SK-MEL-5 (cell line): ENCODE measurements around the gene TMX3. TPM values are rescaled to one million over a fixed set of nuclear protein-coding genes. Genes with fewer than 3 reads are reported as not detected.

ENCODE experiments used
- DNase-seq: peaks from one replicate; pipeline ENCODE4 v3.0.0-alpha.2; 2016; ENCODE audit warnings: low read depth, low spot score
- in situ Hi-C: cut with HindIII; loops from 2 replicates; pipeline ENCODE4 v1.10.0; 2016; ENCODE audit warnings: low sequenced_read_pairs, high pct_unique_total_duplicates, low pct_unique_long_range_greater_than_20kb
- polyA plus RNA-seq, 2 experiments: library from polyadenylated mRNA; depleted of rRNA; stranded (reverse); fragments of >200 nt; gene quantifications; 2 replicates each; pipeline ENCODE4 v1.2.3, GENCODE V29; 2015
- total RNA-seq: library from RNA; depleted of rRNA; stranded (reverse); fragments of >200 nt; shearing (Covaris generic); gene quantifications from 2 replicates; pipeline ENCODE4 v1.2.3, GENCODE V29; 2014; rRNA removed

TMX3 gene
- 34.4 and 34.9 TPM in 2 replicates for total RNA-seq
- 19.6 and 22.9 TPM in 2 replicates for polyA plus RNA-seq (2015; cell fraction: cytosol; rRNA removed)
- 225 and 229 TPM in 2 replicates for polyA plus RNA-seq (2015; cell fraction: nucleus; rRNA removed)

- in situ Hi-C loops = no loop called here
- peak; percentile 91 for DNase-seq
Measured at GRCh38 chr18:68714712-68715496, at the start of gene TMX3. TMX3 (minus strand) TSS chr18:68715108; CDS start chr18:68714981, 127 bp downstream.

GRCh38 chr18:68764016-68764415 is 49.1 kb upstream of the TMX3 start:
- in situ Hi-C loops = no loop called here
- no peak for DNase-seq

- in situ Hi-C loops = no loop called here
Measured at GRCh38 chr18:68763083-68763482, 48.2 kb upstream of the TMX3 start.

DNA sequence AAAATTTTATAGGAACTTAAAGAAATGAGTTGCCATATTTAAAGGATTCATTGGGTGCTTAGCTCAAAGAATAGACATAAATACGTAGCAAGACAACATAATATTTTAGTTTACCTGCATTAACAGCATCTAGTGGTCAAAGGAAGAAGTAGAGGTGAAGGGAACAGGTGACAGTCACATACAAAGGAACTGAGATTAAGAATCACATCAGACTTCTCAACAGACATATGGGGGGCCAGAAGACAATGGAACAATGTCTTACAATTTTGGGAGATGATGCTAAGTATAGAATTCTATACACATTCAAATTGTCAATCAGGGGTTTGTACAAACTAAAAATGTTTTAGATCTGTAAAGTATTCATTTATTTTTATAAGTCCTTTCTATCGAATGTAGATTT is 44.4 kb upstream of the TMX3 start:
- DNase-seq = no peak
- in situ Hi-C loops = no loop called here

More at GRCh38 chr18:68763083-68763482, 48.2 kb upstream of the TMX3 start:
- no peak for DNase-seq

DNA sequence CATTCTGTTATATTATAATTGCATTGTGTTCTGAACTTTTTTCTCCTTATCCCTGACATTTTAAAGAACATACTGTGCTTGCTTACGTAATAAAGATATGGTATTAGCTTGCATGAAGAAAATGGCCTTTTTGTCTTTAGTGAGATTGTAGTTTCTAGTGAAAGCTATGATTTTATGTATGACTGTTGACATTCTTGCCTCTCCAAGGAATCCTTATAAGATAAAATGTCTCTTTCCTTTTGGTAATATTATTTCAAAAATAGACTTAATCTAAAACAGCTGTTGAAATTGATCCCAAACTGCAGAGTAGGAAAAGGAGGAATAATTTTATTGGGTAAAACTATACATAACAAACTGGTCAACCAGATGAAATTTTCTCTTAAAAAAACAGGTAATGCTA is 42.2 kb upstream of the TMX3 start:
- no peak for DNase-seq
- in situ Hi-C loops = no loop called here

- in situ Hi-C loops = no loop called here
- DNase-seq = no peak
Measured at GRCh38 chr18:68742206-68742605, 27.3 kb upstream of the TMX3 start.

GRCh38 chr18:68740966-68741365 is 26.1 kb upstream of the TMX3 start:
- in situ Hi-C loops = no loop called here
- DNase-seq = no peak

DNA sequence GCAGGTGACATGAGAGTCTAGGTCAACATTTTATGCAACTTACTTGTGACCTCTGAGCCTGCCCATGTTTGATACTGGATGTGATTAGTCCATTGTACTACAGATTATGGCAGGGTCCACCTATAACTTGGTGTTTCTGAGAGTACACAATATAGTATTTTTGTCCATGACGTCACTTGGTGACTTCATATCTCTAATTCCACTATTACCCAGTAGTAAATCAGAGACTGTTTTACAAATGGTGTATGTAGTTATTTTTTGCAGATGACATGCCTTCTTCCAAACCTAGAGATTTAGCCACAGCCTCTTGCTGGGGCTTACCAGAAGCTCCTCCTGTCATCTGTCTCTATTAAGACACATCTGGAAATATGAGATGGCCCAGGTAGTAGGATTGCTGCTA is 24.6 kb upstream of the TMX3 start:
- DNase-seq = no peak
- in situ Hi-C loops = no loop called here

- in situ Hi-C loops = no loop called here
- DNase-seq = no peak
Measured at GRCh38 chr18:68738564-68738963, 23.7 kb upstream of the TMX3 start.

- in situ Hi-C loops = no loop called here
- DNase-seq = peak; percentile 61
Measured at GRCh38 chr18:68735483-68736343, 20.8 kb upstream of the TMX3 start.

- no peak for DNase-seq
- in situ Hi-C loops = no loop called here
Measured at GRCh38 chr18:68734308-68734707, 19.4 kb upstream of the TMX3 start.

DNA sequence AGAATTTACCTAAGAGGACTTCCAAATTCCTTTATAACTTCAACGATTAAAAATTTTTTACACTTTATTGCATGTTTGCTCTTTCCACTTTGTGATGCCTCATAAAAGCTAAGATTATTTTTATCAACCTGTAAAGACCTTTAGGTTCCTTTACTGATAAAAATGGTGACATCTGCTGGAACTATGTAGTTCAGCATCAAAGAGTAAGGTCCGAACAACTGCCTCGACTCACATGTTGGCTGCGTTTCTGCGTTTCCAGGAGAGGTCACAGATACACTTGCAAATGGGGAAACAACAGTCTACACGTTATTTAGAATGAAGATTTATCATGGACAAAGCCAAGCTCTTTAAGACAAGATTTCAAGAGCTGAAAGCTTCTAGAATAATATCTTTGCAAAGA is 18.8 kb upstream of the TMX3 start:
- in situ Hi-C loops = no loop called here
- no peak for DNase-seq

DNA sequence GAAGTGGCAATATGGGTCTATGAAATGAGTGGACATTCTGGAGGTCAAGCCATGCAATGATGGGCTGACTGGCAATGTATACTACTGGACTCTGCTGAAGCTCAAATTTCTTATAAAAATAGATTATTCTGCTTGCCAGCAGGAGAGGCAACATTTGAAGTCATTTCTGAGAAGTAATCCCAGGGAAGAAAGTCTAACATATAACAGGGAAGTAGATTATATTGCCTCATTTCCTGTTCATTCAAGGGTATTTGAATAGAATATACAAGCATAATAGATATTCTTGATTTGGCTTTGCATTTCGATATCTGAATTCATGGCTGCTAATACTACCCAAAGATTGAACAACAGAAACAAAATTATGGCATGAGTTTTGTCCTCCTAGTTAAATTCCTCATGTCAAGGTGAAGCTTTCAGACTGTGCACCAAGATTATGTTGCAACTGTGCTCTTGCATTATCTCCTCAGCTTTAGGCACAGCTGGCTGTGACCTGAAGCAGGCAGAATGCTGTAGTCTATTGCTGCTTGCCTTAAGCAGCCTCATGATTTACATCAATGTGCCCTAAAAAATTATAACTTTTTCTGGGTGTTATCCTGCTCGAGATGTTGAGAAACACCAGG is 13.3 kb upstream of the TMX3 start:
- in situ Hi-C loops = no loop called here
- no peak for DNase-seq

DNA sequence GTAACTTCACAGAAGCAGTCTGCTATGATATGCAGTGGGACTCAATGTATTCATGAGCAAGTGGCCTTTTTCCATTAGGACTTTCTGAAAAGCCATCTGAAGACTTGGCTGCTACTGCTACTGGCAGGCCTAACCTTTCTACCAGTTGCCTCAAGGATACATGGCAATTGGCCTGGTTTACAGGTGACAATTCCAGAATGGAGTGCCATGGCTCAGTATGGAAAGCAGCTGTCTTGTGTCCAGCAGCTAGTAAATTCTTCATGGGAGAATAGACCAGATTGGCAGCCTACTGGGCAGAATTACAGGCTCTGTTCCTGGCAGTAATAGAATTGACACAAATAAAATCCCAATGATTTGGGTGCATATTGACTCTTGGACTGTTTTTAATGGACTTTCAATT is 12.6 kb upstream of the TMX3 start:
- in situ Hi-C loops = no loop called here
- no peak for DNase-seq

DNA sequence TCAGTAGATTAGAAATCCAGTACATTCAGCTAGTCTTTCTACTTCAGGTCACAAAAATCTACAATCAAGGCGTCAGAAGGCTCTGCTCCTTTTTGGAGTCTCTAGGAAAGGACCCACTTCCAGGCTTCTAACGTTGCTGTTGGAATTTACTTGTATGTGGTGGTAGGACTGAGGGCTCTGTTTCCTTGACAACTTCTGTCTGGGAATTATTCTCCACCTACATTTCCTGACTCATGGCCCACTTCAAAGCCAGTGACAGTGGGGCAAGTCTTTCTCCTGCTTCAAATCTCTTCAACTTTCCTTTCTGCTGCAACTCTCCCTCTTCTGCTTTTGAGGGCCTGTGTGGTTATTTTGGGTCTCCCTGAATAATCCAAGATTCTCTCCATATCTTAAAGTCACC is 10.4 kb upstream of the TMX3 start:
- in situ Hi-C loops = no loop called here
- DNase-seq = no peak

- no peak for DNase-seq
- in situ Hi-C loops = no loop called here
Measured at GRCh38 chr18:68724021-68724420, 9.1 kb upstream of the TMX3 start.

DNA sequence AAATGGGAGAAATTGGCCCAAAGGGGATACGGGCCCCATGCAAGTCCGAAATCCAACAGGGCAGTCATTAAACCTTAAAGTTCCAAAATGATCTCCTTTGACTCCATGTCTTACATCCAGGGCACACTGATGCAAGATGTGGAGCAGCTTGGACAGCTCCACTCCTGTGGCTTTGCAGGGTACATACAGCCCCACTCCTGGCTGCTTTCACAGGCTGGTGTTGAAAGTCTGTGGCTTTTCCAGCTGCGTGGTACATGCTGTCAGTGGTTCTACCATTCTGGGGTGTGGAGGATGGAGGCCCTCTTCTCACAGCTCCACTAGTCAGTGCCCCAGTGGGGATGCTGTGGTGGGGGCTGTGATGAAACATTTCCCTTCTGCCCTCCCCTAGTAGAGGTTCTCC is 8.6 kb upstream of the TMX3 start:
- in situ Hi-C loops = no loop called here
- DNase-seq = no peak

GRCh38 chr18:68722821-68723220 is 7.9 kb upstream of the TMX3 start:
- DNase-seq = no peak
- in situ Hi-C loops = no loop called here
